ENCODE results near the gene COL19A1.

Gene COL19A1

GRCh38 chr6:70225055-70225454, 358.7 kb downstream of the COL19A1 start:
- TF ChIP-seq CTCF (IDR thresholded peaks at IDR 0.05) = no peak
- no peak for TF ChIP-seq ZFX (IDR thresholded peaks at IDR 0.05; ENCODE audit: borderline replicate concordance)
- H3K27ac ChIP-seq = no peak overlapping the region

- TF ChIP-seq CTCF (IDR thresholded peaks at IDR 0.05) (no peak), ZFX (IDR thresholded peaks at IDR 0.05; ENCODE audit: borderline replicate concordance) (no peak)
- H3K27ac ChIP-seq = no peak overlapping the region
These were observed 365.0 kb downstream of the COL19A1 start for GRCh38 chr6:70231311-70231710.

GRCh38 chr6:70234561-70235236, 368.3 kb downstream of the COL19A1 start:
- no peak for TF ChIP-seq CTCF (IDR thresholded peaks at IDR 0.05)
- TF ChIP-seq ZFX (IDR thresholded peaks at IDR 0.05; ENCODE audit: borderline replicate concordance) = no peak
- no peak overlapping the region for H3K27ac ChIP-seq

- H3K27ac ChIP-seq = no peak overlapping the region
- TF ChIP-seq ZFX (IDR thresholded peaks at IDR 0.05; ENCODE audit: borderline replicate concordance) (no peak), CTCF (IDR thresholded peaks at IDR 0.05) (no peak)
These were observed 370.0 kb downstream of the COL19A1 start for GRCh38 chr6:70236343-70236742.

- TF ChIP-seq CTCF (IDR thresholded peaks at IDR 0.05) (no peak), ZFX (IDR thresholded peaks at IDR 0.05; ENCODE audit: borderline replicate concordance) (no peak)
- peak overlapping the region; percentile 67; the same call in 1 of the 2 replicates for H3K27ac ChIP-seq
These were observed 374.7 kb downstream of the COL19A1 start for GRCh38 chr6:70241031-70241430.

GRCh38 chr6:70241991-70242420, 375.6 kb downstream of the COL19A1 start:
- H3K27ac ChIP-seq = peak overlapping the region; percentile 67
- TF ChIP-seq ZFX (IDR thresholded peaks at IDR 0.05; ENCODE audit: borderline replicate concordance) (no peak), CTCF (IDR thresholded peaks at IDR 0.05) (peak; percentile 31; the same call in 1 of the 2 replicates)

GRCh38 chr6:70246118-70246517, 379.8 kb downstream of the COL19A1 start:
- no peak for TF ChIP-seq CTCF (IDR thresholded peaks at IDR 0.05)
- no peak for TF ChIP-seq ZFX (IDR thresholded peaks at IDR 0.05; ENCODE audit: borderline replicate concordance)
- H3K27ac ChIP-seq = no peak overlapping the region
